Measurements from ENCODE around the gene KCNIP3. TPM values are rescaled to one million over a fixed set of nuclear protein-coding genes. Genes with fewer than 3 reads are reported as not detected.

KCNIP3 gene
- total and polyA plus RNA-seq, 2 donors (not counting 1 experiment from before 2014, with no cell fraction given): not detected

DNA sequence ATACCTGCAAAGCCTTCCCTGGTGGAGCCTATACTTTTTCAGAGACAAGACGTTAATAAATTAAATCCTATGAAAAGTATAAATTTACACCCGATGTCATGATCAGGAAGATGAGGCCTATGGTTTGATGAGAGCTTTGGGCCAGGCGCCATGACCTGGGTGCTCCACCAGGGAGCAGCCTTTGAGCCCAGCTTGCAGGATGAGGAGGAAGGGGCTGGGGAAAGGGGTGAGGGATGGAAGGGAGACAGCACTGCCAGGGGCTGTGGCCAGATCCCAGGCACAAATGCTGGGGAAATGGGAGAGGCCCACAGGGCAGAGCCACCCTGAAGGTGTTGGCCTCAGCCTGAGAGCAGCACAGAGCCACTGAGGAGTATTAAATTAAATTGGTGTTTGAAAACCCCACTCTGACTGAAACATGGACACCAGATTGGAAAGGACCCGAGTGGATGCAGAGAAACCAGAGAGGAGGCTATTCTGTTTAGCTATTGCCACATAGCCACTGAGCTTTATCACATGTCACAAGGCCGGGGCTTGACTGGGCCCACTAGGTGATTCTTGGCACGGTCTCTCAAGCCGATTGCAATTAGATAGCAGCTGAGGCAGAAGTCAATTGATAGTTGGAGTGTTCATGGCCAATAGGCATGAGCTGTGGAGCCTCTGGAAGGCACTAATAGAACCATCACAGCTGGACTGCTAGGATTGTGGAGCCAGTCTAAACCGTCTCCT is 95.7 kb downstream of the KCNIP3 start:
- Histone ChIP-seq H3K27ac (ENCODE audit: low read length in 2 of 2) (no peak overlapping the region), H3K9me3 (ENCODE audit: control extremely low read depth in 1 of 3, control insufficient read depth in 2 of 3, insufficient read depth in 1 of 3, low read length in 2 of 3) (no peaks in the 10 kb centered on the region), H3K4me3 (ENCODE audit: control extremely low read depth in 1 of 5, extremely low read depth in 1 of 5, insufficient read depth in 1 of 5, low read depth in 2 of 5, low read length in 4 of 5) (no peak overlapping the region), H2AFZ (ENCODE audit: insufficient read depth, low read depth, low read length, poor library complexity, severe bottlenecking) (no peak overlapping the region), H4K20me1 (ENCODE audit: control insufficient read depth, insufficient read depth, low read length, poor library complexity, severe bottlenecking) (no peaks in the 10 kb centered on the region), H3K36me3 (replicated peaks in 1 of 2; ENCODE audit: control extremely low read depth in 1 of 2, control insufficient read depth in 1 of 2, extremely low read depth in 1 of 2, insufficient read depth in 2 of 2, low read length in 1 of 2) (no peaks in the 10 kb centered on the region), H3K4me1 (ENCODE audit: control insufficient read depth in 2 of 2, insufficient read depth in 2 of 2, low read length in 2 of 2) (no peaks in the 10 kb centered on the region), H3K79me2 (ENCODE audit: control insufficient read depth, insufficient read depth, low read length) (no peaks in the 10 kb centered on the region), H3K27me3 (replicated peaks in 1 of 4; ENCODE audit: control extremely low read depth in 1 of 4, control insufficient read depth in 3 of 4, insufficient read depth in 4 of 4, low read length in 3 of 4) (peaks cover 0 to 3% (median 0%) of the 10 kb centered on the region in 4 experiments), H3K9ac (ENCODE audit: low read length) (no peak overlapping the region), H3K4me2 (replicated peaks; ENCODE audit: low read depth, low read length, poor library complexity, severe bottlenecking) (no peak overlapping the region)
- Mint-ChIP-seq H3K4me3 (no peak overlapping the region), H3K27me3 (no peaks in the 10 kb centered on the region), H3K27ac (no peak overlapping the region), H3K9me3 (ENCODE audit: insufficient read depth) (no peaks in the 10 kb centered on the region), H3K4me1 (no peaks in the 10 kb centered on the region)
- ATAC-seq (ENCODE audit: low read depth) (no peak), DNase-seq (no peak)
- TF ChIP-seq EZH2 (IDR thresholded peaks at IDR 0.05; ENCODE audit: borderline replicate concordance, insufficient read depth, low read depth, low read length, poor library complexity, severe bottlenecking): no peak
- TF ChIP-seq, protein P1, sequence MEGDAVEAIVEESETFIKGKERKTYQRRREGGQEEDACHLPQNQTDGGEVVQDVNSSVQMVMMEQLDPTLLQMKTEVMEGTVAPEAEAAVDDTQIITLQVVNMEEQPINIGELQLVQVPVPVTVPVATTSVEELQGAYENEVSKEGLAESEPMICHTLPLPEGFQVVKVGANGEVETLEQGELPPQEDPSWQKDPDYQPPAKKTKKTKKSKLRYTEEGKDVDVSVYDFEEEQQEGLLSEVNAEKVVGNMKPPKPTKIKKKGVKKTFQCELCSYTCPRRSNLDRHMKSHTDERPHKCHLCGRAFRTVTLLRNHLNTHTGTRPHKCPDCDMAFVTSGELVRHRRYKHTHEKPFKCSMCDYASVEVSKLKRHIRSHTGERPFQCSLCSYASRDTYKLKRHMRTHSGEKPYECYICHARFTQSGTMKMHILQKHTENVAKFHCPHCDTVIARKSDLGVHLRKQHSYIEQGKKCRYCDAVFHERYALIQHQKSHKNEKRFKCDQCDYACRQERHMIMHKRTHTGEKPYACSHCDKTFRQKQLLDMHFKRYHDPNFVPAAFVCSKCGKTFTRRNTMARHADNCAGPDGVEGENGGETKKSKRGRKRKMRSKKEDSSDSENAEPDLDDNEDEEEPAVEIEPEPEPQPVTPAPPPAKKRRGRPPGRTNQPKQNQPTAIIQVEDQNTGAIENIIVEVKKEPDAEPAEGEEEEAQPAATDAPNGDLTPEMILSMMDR (IDR thresholded peaks at IDR 0.05): no peak
- ChIA-PET CTCF (no interaction called here), POLR2A (no interaction called here)
- intact Hi-C loops (cut with micrococcal nuclease): no loop called here
- 88% methylated on average over 4 of the region's 8 CpGs for WGBS (ENCODE audit: insufficient coverage)

DNA sequence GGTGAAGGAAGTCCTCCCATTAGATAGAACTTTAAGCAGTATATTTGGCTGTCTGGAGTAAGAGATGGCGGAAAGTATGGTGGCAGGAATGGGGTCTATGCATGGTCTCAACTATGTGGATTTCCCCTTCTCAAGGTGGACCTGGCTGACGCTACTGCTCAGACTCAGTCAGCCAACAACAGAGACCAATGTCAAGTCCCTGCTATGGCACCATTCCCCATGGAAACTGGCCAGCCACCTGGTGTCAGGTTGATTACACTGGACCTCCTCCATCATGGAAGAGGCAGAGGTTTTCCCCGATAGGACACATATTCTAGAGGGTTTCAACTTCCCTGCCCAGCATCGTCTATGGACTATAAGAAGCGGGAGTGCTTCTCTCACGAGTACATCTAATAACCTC is 96.8 kb downstream of the KCNIP3 start:
- H3K36me3 ChIP-seq (replicated peaks in 1 of 2; ENCODE audit: control extremely low read depth in 1 of 2, control insufficient read depth in 1 of 2, extremely low read depth in 1 of 2, insufficient read depth in 2 of 2, low read length in 1 of 2): no peaks in the 10 kb centered on the region
- intact Hi-C loops (cut with micrococcal nuclease): no loop called here

More for the DNA sequence above, 96.8 kb downstream of the KCNIP3 start:
- Histone ChIP-seq H3K4me2 (replicated peaks; ENCODE audit: low read depth, low read length, poor library complexity, severe bottlenecking) (no peak overlapping the region), H3K9me3 (ENCODE audit: control extremely low read depth in 1 of 3, control insufficient read depth in 2 of 3, insufficient read depth in 1 of 3, low read length in 2 of 3) (no peaks in the 10 kb centered on the region), H4K20me1 (ENCODE audit: control insufficient read depth, insufficient read depth, low read length, poor library complexity, severe bottlenecking) (no peaks in the 10 kb centered on the region), H3K79me2 (ENCODE audit: control insufficient read depth, insufficient read depth, low read length) (no peaks in the 10 kb centered on the region), H3K4me3 (ENCODE audit: control extremely low read depth in 1 of 5, extremely low read depth in 1 of 5, insufficient read depth in 1 of 5, low read depth in 2 of 5, low read length in 4 of 5) (no peak overlapping the region), H3K27me3 (replicated peaks in 1 of 4; ENCODE audit: control extremely low read depth in 1 of 4, control insufficient read depth in 3 of 4, insufficient read depth in 4 of 4, low read length in 3 of 4) (peaks cover 0 to 3% (median 0%) of the 10 kb centered on the region in 4 experiments), H2AFZ (ENCODE audit: insufficient read depth, low read depth, low read length, poor library complexity, severe bottlenecking) (no peak overlapping the region), H3K4me1 (ENCODE audit: control insufficient read depth in 2 of 2, insufficient read depth in 2 of 2, low read length in 2 of 2) (no peaks in the 10 kb centered on the region), H3K9ac (ENCODE audit: low read length) (no peak overlapping the region), H3K27ac (ENCODE audit: low read length in 2 of 2) (no peak overlapping the region)
- no peaks in the 10 kb centered on the region for H3K4me1 Mint-ChIP-seq
- WGBS (ENCODE audit: insufficient coverage): 90% methylated on average over 2 of the region's 6 CpGs
- H3K27ac Mint-ChIP-seq: no peak overlapping the region
- DNase-seq (no peak), ATAC-seq (ENCODE audit: low read depth) (no peak)
- ChIA-PET POLR2A (no interaction called here), CTCF (no interaction called here)
- TF ChIP-seq, protein P1 (IDR thresholded peaks at IDR 0.05): no peak
- no peak for TF ChIP-seq EZH2 (IDR thresholded peaks at IDR 0.05; ENCODE audit: borderline replicate concordance, insufficient read depth, low read depth, low read length, poor library complexity, severe bottlenecking)
- no peak overlapping the region for H3K4me3 Mint-ChIP-seq
- H3K27me3 Mint-ChIP-seq: no peaks in the 10 kb centered on the region
- no peaks in the 10 kb centered on the region for H3K9me3 Mint-ChIP-seq (ENCODE audit: insufficient read depth)

All from B cell (primary cell).